ENCODE results near the gene EDIL3.

GRCh38 chr5:84202136-84202535 lies 182.5 kb downstream of the EDIL3 start:
- no peak for TF ChIP-seq CTCF (conservative IDR thresholded peaks at IDR 0.05; ENCODE audit: low read length)
- TF ChIP-seq EZH2phosphoT487 (IDR thresholded peaks at IDR 0.05; ENCODE audit: borderline replicate concordance, low read depth, low read length), result no peak
